ENCODE measurements around the gene ARHGDIA. TPM values are rescaled to one million over a fixed set of nuclear protein-coding genes. Genes with fewer than 3 reads are reported as not detected.
"Not testable (repeated sequence)": the region's sequence is repeated elsewhere in the genome, so short reads cannot be mapped to it uniquely, and the experiment has no call there.

Gene ARHGDIA
- total and polyA plus RNA-seq, 4 donors, result 163 to 422 (median 307) TPM

- DNase-seq, result no peak
- 72 to 75% methylated on average over 21 of the region's 21 CpGs for WGBS, 2 donors
- intact Hi-C loops (cut with DNase I), result no loop called here
- no peaks in the 10 kb centered on the region for H3K4me1 ChIP-seq (ENCODE audit: control insufficient read depth in 1 of 2, insufficient read depth in 2 of 2, low read length in 2 of 2)
- no peaks in the 10 kb centered on the region for H3K9me3 ChIP-seq (ENCODE audit: control insufficient read depth, low read length)
- H3K36me3 ChIP-seq (ENCODE audit: control insufficient read depth in 1 of 2, insufficient read depth in 2 of 2, low read length in 1 of 2), result peaks cover 0 to 17% of the 10 kb centered on the region in 2 donors
- H3K27me3 ChIP-seq (ENCODE audit: control insufficient read depth in 1 of 2, insufficient read depth in 2 of 2, low read length in 1 of 2), result no peaks in the 10 kb centered on the region
- ATAC-seq (ENCODE audit: low FRiP score), result no peak
- no peak overlapping the region for H3K4me3 ChIP-seq (ENCODE audit: low read length in 2 of 2)
- H3K27ac ChIP-seq (ENCODE audit: low read depth in 1 of 2, low read length in 2 of 2), result no peak overlapping the region
Observed at GRCh38 chr17:81842725-81843504, 28.2 kb downstream of the ARHGDIA start.

- no peaks in the 10 kb centered on the region for H3K9me3 ChIP-seq (ENCODE audit: control insufficient read depth, low read length)
- WGBS, 2 donors, result 91 to 93% methylated on average over 11 of the region's 11 CpGs
- ATAC-seq (ENCODE audit: low FRiP score) (no peak), DNase-seq (no peak)
- intact Hi-C loops (cut with DNase I), result no loop called here
- H3K4me1 ChIP-seq (ENCODE audit: control insufficient read depth in 1 of 2, insufficient read depth in 2 of 2, low read length in 2 of 2), result no peaks in the 10 kb centered on the region
- no peak overlapping the region for H3K4me3 ChIP-seq (ENCODE audit: low read length in 2 of 2)
- no peak overlapping the region for H3K27ac ChIP-seq (ENCODE audit: low read depth in 1 of 2, low read length in 2 of 2)
- peaks cover 0 to 17% of the 10 kb centered on the region in 2 donors for H3K36me3 ChIP-seq (ENCODE audit: control insufficient read depth in 1 of 2, insufficient read depth in 2 of 2, low read length in 1 of 2)
- H3K27me3 ChIP-seq (ENCODE audit: control insufficient read depth in 1 of 2, insufficient read depth in 2 of 2, low read length in 1 of 2), result no peaks in the 10 kb centered on the region
Observed at GRCh38 chr17:81842378-81842724, 28.8 kb downstream of the ARHGDIA start.

- no peak for DNase-seq
- Histone ChIP-seq H3K36me3 (ENCODE audit: control insufficient read depth in 1 of 2, insufficient read depth in 2 of 2, low read length in 1 of 2) (peaks cover 0 to 15% of the 10 kb centered on the region in 2 donors), H3K27me3 (ENCODE audit: control insufficient read depth in 1 of 2, insufficient read depth in 2 of 2, low read length in 1 of 2) (no peaks in the 10 kb centered on the region), H3K4me3 (ENCODE audit: low read length in 2 of 2) (no peak overlapping the region), H3K9me3 (ENCODE audit: control insufficient read depth, low read length) (no peaks in the 10 kb centered on the region), H3K27ac (ENCODE audit: low read depth in 1 of 2, low read length in 2 of 2) (no peak overlapping the region), H3K4me1 (ENCODE audit: control insufficient read depth in 1 of 2, insufficient read depth in 2 of 2, low read length in 2 of 2) (no peaks in the 10 kb centered on the region)
- 85 to 90% methylated on average over 15 of the region's 15 CpGs for WGBS, 2 donors
- ATAC-seq (ENCODE audit: low FRiP score), result no peak
- intact Hi-C loops (cut with DNase I), result no loop called here
Observed at GRCh38 chr17:81841866-81842265, 29.3 kb downstream of the ARHGDIA start.

- Histone ChIP-seq H3K4me3 (ENCODE audit: low read length in 2 of 2) (no peak overlapping the region), H3K4me1 (ENCODE audit: control insufficient read depth in 1 of 2, insufficient read depth in 2 of 2, low read length in 2 of 2) (no peaks in the 10 kb centered on the region), H3K36me3 (ENCODE audit: control insufficient read depth in 1 of 2, insufficient read depth in 2 of 2, low read length in 1 of 2) (peaks cover 0 to 13% of the 10 kb centered on the region in 2 donors), H3K27me3 (ENCODE audit: control insufficient read depth in 1 of 2, insufficient read depth in 2 of 2, low read length in 1 of 2) (no peaks in the 10 kb centered on the region), H3K27ac (ENCODE audit: low read depth in 1 of 2, low read length in 2 of 2) (no peak overlapping the region), H3K9me3 (ENCODE audit: control insufficient read depth, low read length) (no peaks in the 10 kb centered on the region)
- intact Hi-C loops (cut with DNase I), result no loop called here
- DNase-seq (no peak), ATAC-seq (ENCODE audit: low FRiP score) (no peak)
- WGBS, 2 donors, result 79 to 84% methylated on average over 40 of the region's 40 CpGs
Observed at GRCh38 chr17:81840826-81841778, 30.0 kb downstream of the ARHGDIA start.

- H3K27ac ChIP-seq (ENCODE audit: low read depth in 1 of 2, low read length in 2 of 2); DNase-seq; H3K4me3 ChIP-seq (ENCODE audit: low read length in 2 of 2); ATAC-seq (ENCODE audit: low FRiP score); H3K36me3 ChIP-seq (ENCODE audit: control insufficient read depth in 1 of 2, insufficient read depth in 2 of 2, low read length in 1 of 2); H3K9me3 ChIP-seq (ENCODE audit: control insufficient read depth, low read length); H3K4me1 ChIP-seq (ENCODE audit: control insufficient read depth in 1 of 2, insufficient read depth in 2 of 2, low read length in 2 of 2); intact Hi-C loops (cut with DNase I); H3K27me3 ChIP-seq (ENCODE audit: control insufficient read depth in 1 of 2, insufficient read depth in 2 of 2, low read length in 1 of 2): not testable (repeated sequence)
- 93 to 94% methylated on average over 5 of the region's 5 CpGs for whole genome bisulfite sequencing, 2 donors
Observed at GRCh38 chr17:81840059-81840458, 31.1 kb downstream of the ARHGDIA start.

GRCh38 chr17:81839301-81839700 lies 31.8 kb downstream of the ARHGDIA start:
- WGBS, 2 donors, result 68 to 73% methylated on average over 15 of the region's 15 CpGs
- H3K36me3 ChIP-seq (ENCODE audit: control insufficient read depth in 1 of 2, insufficient read depth in 2 of 2, low read length in 1 of 2), result peaks cover 0 to 4% of the 10 kb centered on the region in 2 donors
- DNase-seq (no peak), ATAC-seq (ENCODE audit: low FRiP score) (no peak)
- H3K27ac ChIP-seq (ENCODE audit: low read depth in 1 of 2, low read length in 2 of 2), result no peak overlapping the region
- no peaks in the 10 kb centered on the region for H3K4me1 ChIP-seq (ENCODE audit: control insufficient read depth in 1 of 2, insufficient read depth in 2 of 2, low read length in 2 of 2)
- no peak overlapping the region for H3K4me3 ChIP-seq (ENCODE audit: low read length in 2 of 2)
- H3K9me3 ChIP-seq (ENCODE audit: control insufficient read depth, low read length), result no peaks in the 10 kb centered on the region
- intact Hi-C loops (cut with DNase I), result no loop called here
- H3K27me3 ChIP-seq (ENCODE audit: control insufficient read depth in 1 of 2, insufficient read depth in 2 of 2, low read length in 1 of 2), result no peaks in the 10 kb centered on the region

GRCh38 chr17:81838753-81839255 lies 32.3 kb downstream of the ARHGDIA start:
- ATAC-seq (ENCODE audit: low FRiP score), result no peak
- no peaks in the 10 kb centered on the region for H3K36me3 ChIP-seq (ENCODE audit: control insufficient read depth in 1 of 2, insufficient read depth in 2 of 2, low read length in 1 of 2)
- intact Hi-C loops (cut with DNase I), result no loop called here
- 49 to 51% methylated on average over 17 of the region's 17 CpGs for WGBS, 2 donors
- H3K4me1 ChIP-seq (ENCODE audit: control insufficient read depth in 1 of 2, insufficient read depth in 2 of 2, low read length in 2 of 2), result no peaks in the 10 kb centered on the region
- no peaks in the 10 kb centered on the region for H3K27me3 ChIP-seq (ENCODE audit: control insufficient read depth in 1 of 2, insufficient read depth in 2 of 2, low read length in 1 of 2)
- no peaks in the 10 kb centered on the region for H3K9me3 ChIP-seq (ENCODE audit: control insufficient read depth, low read length)
- H3K4me3 ChIP-seq (ENCODE audit: low read length in 2 of 2), result no peak overlapping the region
- H3K27ac ChIP-seq (ENCODE audit: low read depth in 1 of 2, low read length in 2 of 2), result no peak overlapping the region
- DNase-seq, result no peak

GRCh38 chr17:81837641-81838040 lies 33.5 kb downstream of the ARHGDIA start:
- no peak for DNase-seq
- Histone ChIP-seq H3K36me3 (ENCODE audit: control insufficient read depth in 1 of 2, insufficient read depth in 2 of 2, low read length in 1 of 2) (no peaks in the 10 kb centered on the region), H3K4me1 (ENCODE audit: control insufficient read depth in 1 of 2, insufficient read depth in 2 of 2, low read length in 2 of 2) (no peaks in the 10 kb centered on the region), H3K9me3 (ENCODE audit: control insufficient read depth, low read length) (no peaks in the 10 kb centered on the region), H3K27ac (ENCODE audit: low read depth in 1 of 2, low read length in 2 of 2) (no peak overlapping the region), H3K27me3 (ENCODE audit: control insufficient read depth in 1 of 2, insufficient read depth in 2 of 2, low read length in 1 of 2) (no peaks in the 10 kb centered on the region), H3K4me3 (ENCODE audit: low read length in 2 of 2) (no peak overlapping the region)
- ATAC-seq (ENCODE audit: low FRiP score), result no peak
- intact Hi-C loops (cut with DNase I), result no loop called here
- 81 to 83% methylated on average over 9 of the region's 9 CpGs for WGBS, 2 donors

All from aorta (tissue), 5 donors.